Measurements from ENCODE around the gene NDRG4. TPM values are rescaled to one million over a fixed set of nuclear protein-coding genes. Genes with fewer than 3 reads are reported as not detected.

Gene NDRG4
- total and polyA plus RNA-seq, 9 donors = 1.6 to 10.5 (median 3.7) TPM

GRCh38 chr16:58464047-58464915, 35.7 kb upstream of the NDRG4 start:
- 1% methylated on average over 54 to 86 of the region's 86 CpGs for WGBS, 3 donors
- intact Hi-C loops (cut with DNase I) = no loop called here
- Histone ChIP-seq H3K27me3 (no peaks in the 10 kb centered on the region), H3K9me3 (no peaks in the 10 kb centered on the region), H3K36me3 (no peaks in the 10 kb centered on the region), H3K4me1 (ENCODE audit: insufficient read depth) (no peaks in the 10 kb centered on the region), H3K27ac (no peak overlapping the region), H3K4me3 (peak overlapping the region; percentile 54)
- DNase-seq = no peak
- TF ChIP-seq CTCF (IDR thresholded peaks at IDR 0.05) = no peak
- TF ChIP-seq POLR2A (IDR thresholded peaks at IDR 0.05) = no peak
- TF ChIP-seq EP300 (IDR thresholded peaks at IDR 0.05) = no peak

- H3K27me3 ChIP-seq = no peaks in the 10 kb centered on the region
- no peaks in the 10 kb centered on the region for H3K36me3 ChIP-seq
- no peak for TF ChIP-seq POLR2A (IDR thresholded peaks at IDR 0.05)
- intact Hi-C loops (cut with DNase I) = no loop called here
- H3K4me1 ChIP-seq (ENCODE audit: insufficient read depth) = no peaks in the 10 kb centered on the region
- no peak for DNase-seq
- 8 to 13% (median 11%) methylated on average over 24 of the region's 24 CpGs for WGBS, 3 donors
- H3K27ac ChIP-seq = no peak overlapping the region
- H3K9me3 ChIP-seq = no peaks in the 10 kb centered on the region
- peak overlapping the region; percentile 54 for H3K4me3 ChIP-seq
Observed at GRCh38 chr16:58464916-58465731, 34.8 kb upstream of the NDRG4 start.

GRCh38 chr16:58465817-58466216, 34.1 kb upstream of the NDRG4 start:
- H3K4me3 ChIP-seq = peak overlapping the region; percentile 54
- intact Hi-C loops (cut with DNase I) = no loop called here
- 80 to 84% (median 80%) methylated on average over 13 of the region's 13 CpGs for WGBS, 3 donors
- H3K27me3 ChIP-seq = no peaks in the 10 kb centered on the region
- H3K4me1 ChIP-seq (ENCODE audit: insufficient read depth) = no peaks in the 10 kb centered on the region
- TF ChIP-seq POLR2A (IDR thresholded peaks at IDR 0.05) (no peak), EP300 (IDR thresholded peaks at IDR 0.05) (no peak), CTCF (IDR thresholded peaks at IDR 0.05) (no peak)
- H3K27ac ChIP-seq = no peak overlapping the region
- no peak for DNase-seq
- no peaks in the 10 kb centered on the region for H3K9me3 ChIP-seq
- H3K36me3 ChIP-seq = no peaks in the 10 kb centered on the region

GRCh38 chr16:58466396-58466795, 33.5 kb upstream of the NDRG4 start:
- intact Hi-C loops (cut with DNase I) = no loop called here
- no peak overlapping the region for H3K4me3 ChIP-seq
- no peaks in the 10 kb centered on the region for H3K9me3 ChIP-seq
- H3K36me3 ChIP-seq = no peaks in the 10 kb centered on the region
- no peaks in the 10 kb centered on the region for H3K27me3 ChIP-seq
- 79 to 89% (median 85%) methylated on average over 3 of the region's 3 CpGs for WGBS, 3 donors
- H3K27ac ChIP-seq = no peak overlapping the region
- DNase-seq = no peak
- no peaks in the 10 kb centered on the region for H3K4me1 ChIP-seq (ENCODE audit: insufficient read depth)
- no peak for TF ChIP-seq POLR2A (IDR thresholded peaks at IDR 0.05)
- no peak for TF ChIP-seq CTCF (IDR thresholded peaks at IDR 0.05)
- TF ChIP-seq EP300 (IDR thresholded peaks at IDR 0.05) = no peak

Data from ovary (tissue), 9 donors.